Adipose tissue (tissue), 3 donors: ENCODE results near the gene PIGT. TPM values are rescaled to one million over a fixed set of nuclear protein-coding genes. Genes with fewer than 3 reads are reported as not detected.
"Not testable (repeated sequence)": the region's sequence is repeated elsewhere in the genome, so short reads cannot be mapped to it uniquely, and the experiment has no call there.

Experiments used
- H3K27ac ChIP-seq: one replicate; pipeline ENCODE4 v1.5.1; 2013; ENCODE audit warnings: low read depth, low read length
- WGBS, 3 donors: extraction: QIAGEN DNeasy Blood & Tissue Kit; methylation state at CpG; one replicate each; pipeline ENCODE4 v1.1.7; 2013; 5-methylcytosine and 5-hydroxymethylcytosine counted together
- polyA plus RNA-seq, 3 donors: library from polyadenylated mRNA; stranded (reverse); fragments of 200-250 nt; gene quantifications; one replicate each; pipeline ENCODE4 v1.2.3, GENCODE V29; 2013
- donor health status: healthy with polysubstance abuse.
- donor health status: Bipolar disorder and iron deficiency.
- donor health status: healthy.

The PIGT gene
- polyA plus RNA-seq, 3 donors, result 45.9 to 73.5 (median 62.2) TPM

DNA sequence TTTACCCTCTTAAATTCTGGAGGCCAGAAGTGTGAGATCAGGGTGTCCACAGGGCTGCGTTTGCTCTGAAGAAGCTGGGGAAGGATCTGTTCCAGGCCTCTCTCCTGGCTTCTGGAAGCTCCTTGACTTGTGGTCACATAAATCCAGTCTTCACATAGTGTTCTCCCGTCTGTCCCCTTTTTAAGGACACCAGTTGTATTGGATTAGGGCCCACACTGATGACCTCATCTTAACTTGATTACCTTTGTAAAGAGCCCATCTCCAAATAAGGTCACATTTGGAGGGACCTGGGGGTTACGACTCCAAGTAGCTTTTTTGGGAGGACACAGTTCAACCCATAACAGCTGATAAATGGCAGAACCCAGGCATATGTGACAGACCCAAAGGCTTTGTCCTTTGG is 33.6 kb downstream of the PIGT start:
- 68 to 78% (median 70%) methylated on average over 3 of the region's 3 CpGs for WGBS, 3 donors
- no peak overlapping the region for H3K27ac ChIP-seq

DNA sequence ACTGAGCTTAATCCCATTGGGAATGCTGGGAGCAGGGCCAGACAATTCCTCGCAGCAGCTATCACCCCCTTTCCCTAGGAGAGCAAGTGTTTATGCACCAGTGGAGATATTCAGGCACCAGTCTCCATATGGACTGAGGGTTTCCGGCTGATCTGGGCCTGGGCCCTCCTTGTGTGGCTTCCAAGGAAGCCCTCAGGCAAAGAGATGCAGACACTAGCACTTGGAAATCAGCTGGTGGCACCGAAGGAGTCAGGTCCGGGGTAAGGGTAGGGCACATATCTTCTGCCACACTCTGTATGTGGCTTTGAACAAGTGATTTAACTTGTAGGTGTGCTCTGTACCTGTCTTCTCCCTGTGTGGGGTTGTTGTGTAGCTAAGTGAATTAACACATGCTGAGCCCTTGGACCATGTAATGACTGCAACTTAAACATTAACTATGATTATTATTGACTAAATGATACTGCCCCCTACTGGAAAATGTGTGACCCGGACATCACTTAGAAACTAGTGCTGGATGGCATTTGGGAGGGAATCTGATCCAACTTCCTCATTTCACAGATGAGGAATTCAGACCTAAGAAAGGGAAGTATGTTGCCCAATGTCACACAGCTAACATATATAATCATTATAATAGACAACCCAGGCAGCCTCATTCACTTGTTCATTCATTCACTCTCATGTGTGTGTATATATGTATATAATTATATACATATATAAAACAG is 34.3 kb downstream of the PIGT start:
- WGBS, 3 donors, result 63 to 69% (median 66%) methylated on average over 5 of the region's 5 CpGs
- H3K27ac ChIP-seq, result no peak overlapping the region

DNA sequence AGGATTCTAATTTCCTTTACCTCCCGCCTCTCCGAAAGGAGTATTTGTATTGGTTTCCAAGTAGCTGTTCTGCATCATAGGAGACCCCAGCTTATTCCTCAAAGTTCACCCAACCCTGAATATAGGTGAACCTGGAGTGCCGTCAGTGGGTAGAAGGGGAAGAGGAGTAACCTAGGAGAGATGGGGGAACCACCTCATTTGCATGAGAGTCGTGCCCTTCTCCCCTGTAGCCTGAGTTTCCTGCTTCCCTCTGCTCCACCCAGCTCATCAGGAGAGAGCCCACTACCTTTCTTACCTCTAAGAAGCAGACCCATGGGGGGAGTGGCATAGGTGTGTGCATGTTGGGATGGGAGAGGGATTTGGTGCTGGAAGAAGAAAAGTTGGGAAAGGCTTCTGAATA is 36.3 kb downstream of the PIGT start:
- WGBS, 3 donors, result 60 to 75% (median 62%) methylated on average over 4 of the region's 4 CpGs
- no peak overlapping the region for H3K27ac ChIP-seq

DNA sequence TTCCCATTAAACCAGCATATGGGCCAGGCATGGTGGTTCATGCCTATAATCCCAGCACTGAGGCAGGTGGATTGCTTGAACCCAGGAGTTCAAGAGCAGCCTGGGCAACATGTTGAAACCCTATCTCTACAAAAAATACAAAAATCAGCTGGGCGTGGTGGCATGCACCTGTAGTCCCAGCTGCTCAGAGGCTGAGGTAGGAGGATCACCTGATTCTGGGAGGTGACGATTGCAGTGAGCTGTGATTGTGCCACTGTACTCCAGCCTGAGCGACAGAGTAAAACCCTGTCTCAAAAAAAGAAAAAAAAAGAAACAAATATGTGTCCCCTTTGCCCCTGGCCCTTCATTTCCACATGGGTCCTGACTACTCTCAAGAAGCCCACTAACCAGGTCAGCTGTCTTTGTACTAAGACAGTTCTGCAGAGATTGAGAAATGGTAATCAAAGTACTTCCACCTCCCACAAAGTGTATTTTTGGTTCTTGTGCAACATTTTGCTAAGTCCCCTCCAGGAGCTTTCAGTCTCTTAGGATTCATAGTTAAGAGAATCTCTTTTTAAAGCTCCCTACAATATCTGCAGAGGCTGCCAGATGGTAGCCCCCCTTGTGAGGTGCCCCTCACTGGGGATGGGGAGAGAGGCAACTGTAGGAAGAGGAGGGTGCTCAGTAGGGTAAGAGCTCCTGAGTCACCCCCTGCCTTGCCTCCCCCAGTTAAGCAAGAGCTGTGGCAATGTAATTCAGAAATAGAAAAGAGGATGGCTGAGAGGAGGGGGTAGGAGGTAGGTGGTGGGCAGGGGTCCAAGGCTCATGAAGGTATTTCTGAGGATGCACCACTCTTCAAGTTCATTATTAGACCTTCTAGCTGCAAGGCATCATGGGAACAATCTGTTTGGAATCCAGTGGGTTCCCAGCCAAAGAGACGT is 37.1 kb downstream of the PIGT start:
- 66 to 72% (median 70%) methylated on average over 4 of the region's 4 CpGs for WGBS, 3 donors
- no peak overlapping the region for H3K27ac ChIP-seq

DNA sequence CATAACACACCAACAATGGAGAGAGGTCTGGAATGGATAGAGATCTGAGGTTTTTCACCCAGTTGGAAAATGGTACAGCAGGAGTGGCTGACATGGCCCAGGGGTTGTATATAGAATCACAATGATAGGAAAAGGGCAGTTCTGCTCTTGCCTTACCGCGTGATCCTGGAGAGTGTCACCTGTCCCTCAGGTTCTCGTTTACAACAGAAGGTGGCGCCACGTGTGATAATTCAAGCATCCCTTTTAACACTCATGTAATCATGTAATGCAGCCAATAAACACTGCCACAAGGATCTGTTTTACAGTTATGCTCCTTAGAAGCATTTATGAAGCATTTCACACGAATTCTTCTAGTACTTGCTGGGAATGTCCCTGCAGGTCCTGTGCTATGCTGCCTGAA is 40.7 kb downstream of the PIGT start:
- 8 to 28% (median 24%) methylated on average over 6 of the region's 6 CpGs for WGBS, 3 donors
- no peak overlapping the region for H3K27ac ChIP-seq

DNA sequence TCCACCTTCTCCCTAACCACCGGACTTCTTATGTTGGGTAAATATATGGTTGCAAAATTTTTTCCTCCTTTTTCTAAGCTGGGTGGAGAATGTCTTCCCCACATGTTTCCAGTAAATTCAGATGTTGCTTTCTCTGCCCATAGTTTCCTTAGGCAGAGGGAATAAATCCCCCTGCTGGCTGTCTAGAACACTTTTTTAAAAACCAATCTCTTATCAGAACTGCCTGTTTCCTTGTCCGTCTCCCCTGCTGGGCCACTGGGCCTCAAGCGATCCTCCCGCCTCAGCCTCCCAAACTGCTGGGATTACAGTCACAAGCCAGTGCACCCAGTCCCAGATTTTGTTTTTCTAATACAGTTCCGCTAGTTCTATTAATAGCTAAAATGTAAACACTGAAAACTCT is 43.7 kb downstream of the PIGT start:
- no peak overlapping the region for H3K27ac ChIP-seq
- WGBS, 3 donors, result 67 to 71% (median 69%) methylated on average over 5 of the region's 5 CpGs

DNA sequence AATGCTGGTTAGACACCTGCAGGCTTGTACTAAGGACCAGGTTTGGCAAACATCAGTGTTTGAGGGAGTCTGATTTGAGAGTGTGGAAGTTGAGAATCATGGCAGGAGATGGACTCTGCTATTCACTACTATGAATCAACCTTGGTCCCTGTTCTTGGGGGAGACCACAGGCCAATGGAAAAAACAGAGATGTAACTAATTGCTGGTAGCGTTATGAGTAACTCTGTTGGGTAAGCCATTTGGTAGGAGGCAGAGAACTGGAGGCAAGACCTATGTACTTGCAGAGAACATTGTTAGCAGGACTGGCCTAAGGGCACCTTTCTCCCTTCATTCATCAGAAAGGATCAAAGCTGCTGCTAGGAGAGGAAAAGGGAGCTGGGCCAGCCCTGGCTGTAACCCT is 45.3 kb downstream of the PIGT start:
- no peak overlapping the region for H3K27ac ChIP-seq
- 77 to 92% (median 88%) methylated on average over 1 of the region's 1 CpG for WGBS, 3 donors

DNA sequence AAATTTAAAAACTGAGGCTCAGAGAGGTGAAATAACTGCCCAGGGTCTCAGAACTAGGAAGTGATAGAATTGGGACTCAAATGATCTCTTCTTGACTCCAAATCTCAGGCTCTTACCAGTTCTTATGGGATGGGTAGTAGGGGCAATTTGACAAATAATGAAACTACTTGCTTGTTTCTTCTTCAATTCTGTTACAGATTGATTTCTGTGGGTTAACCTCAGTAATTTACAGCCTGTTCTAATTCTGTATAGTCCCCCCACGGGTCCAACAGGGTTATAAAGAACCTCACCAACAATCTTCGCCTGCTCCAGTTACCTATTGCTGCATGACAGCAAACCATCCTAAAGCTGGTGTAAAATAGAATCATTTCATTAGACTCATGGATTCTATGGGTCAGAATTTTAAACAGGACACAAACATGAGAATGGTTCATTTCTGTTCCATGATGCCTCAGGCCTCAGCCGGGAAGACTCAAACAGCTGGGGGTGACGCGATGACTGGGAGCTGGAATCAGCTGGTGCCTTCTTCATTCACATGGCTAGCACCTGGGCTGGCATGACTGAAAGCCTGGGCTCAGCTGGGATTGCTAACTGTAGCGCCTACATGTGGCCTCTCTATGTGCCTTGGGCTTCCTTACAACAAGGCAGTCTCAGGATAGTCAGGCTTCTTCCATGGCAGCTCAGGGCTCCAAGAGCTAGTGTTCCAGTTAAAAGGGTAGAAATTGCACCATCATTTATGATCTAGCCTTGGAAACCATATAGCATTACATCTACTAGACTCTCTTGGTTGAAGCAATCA is 47.0 kb downstream of the PIGT start:
- H3K27ac ChIP-seq, result no peak overlapping the region
- WGBS, 3 donors, result 85 to 89% (median 86%) methylated on average over 6 of the region's 6 CpGs

DNA sequence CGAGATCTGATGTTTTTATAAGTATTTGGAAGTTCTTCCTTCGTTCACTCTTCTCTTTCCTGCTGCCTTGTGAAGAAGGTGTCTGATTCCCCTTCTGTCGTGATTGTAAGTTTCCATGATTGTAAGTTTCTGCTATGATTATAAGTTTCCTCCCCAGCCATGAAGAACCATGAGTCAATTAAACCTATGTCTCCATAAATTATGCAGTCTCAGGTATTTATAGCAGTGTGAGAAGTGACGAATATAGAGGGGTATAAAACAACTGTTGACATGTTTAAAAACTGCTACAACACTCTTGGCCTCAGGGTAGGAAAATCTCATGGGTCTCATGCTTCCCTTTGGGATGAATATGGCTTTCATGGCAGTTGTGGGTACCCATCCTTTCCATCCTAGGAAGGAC is 47.8 kb downstream of the PIGT start:
- 60 to 74% (median 66%) methylated on average over 4 of the region's 4 CpGs for WGBS, 3 donors
- H3K27ac ChIP-seq, result no peak overlapping the region

DNA sequence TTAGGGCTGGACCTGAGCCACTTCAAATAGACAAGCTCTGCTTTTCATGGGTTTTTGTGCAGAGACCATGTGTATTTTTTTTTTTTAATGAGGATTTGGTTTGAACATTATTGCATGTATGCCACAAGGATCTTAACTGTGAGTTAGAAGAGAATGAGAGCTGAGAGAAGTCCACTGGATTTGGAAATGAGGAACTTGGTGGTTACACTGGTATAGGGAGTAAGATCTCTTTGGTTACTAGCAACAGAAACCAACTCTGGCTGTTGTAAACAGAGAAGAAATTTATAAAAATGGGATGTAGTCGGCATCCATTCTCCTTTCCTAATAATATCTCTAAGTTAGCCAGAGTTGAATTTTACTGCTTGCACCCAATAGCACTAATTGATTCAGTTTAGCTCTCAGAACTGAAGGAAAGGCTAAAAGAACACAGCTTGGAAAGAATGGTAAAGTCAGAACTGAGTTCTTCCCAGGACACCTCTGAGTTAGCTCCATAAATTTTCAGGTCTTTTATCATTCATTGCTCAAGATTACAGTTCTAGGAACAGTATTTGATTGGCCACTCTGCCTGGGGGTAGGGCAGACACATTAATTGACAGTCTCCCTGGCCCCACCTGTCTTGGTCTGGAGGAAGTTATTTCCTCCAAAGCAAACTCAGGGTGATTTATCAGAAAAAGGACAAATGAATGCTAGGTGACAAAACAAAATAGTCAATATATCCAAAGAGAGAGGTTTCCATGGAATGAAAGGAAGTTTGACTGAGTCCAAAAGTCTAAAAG is 49.7 kb downstream of the PIGT start:
- H3K27ac ChIP-seq, result no peak overlapping the region
- WGBS, 3 donors, result 27 to 36% (median 32%) methylated on average over 1 of the region's 1 CpG

DNA sequence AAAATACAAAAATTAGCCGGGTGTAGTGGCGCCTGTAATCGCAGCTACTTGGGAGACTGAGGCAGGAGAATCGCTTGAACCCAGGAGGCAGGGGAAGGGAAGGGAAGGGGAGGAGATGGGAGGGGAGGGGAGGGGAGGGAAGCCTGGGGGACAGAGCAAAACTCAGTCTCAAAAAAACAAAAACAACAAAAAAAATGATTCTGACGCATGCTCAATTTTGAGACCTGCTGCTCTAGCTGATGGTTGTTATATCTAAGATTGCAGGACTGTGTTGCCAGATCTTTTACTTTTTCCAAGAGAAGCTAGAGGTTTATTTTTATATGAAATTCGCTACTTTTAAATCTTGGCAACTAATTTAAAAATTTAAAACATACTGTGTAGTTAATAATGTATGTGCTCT is 51.2 kb downstream of the PIGT start:
- WGBS, 3 donors, result 82 to 89% (median 87%) methylated on average over 6 of the region's 6 CpGs
- H3K27ac ChIP-seq, result no peak overlapping the region

DNA sequence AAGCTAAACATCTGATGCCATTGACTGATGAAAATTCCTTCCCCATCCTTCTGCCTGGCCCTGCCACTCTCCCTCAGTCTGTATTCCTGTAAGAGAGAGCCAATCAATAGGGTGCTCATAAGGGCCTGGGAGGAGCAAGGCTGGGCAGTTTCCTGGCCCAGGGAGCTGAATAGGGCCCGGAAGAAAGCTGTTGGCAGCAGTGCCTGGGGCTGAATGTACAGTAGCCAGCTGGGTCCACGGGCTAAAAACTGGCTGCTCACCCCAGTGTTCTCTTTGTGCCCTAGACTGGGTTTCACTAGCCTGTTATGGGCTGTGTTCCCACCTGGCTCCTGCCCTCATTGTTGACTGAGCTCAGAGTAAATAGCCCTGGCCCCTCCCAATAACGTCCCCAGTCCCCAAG is 51.9 kb downstream of the PIGT start:
- no peak overlapping the region for H3K27ac ChIP-seq
- 34 to 62% (median 39%) methylated on average over 3 of the region's 3 CpGs for WGBS, 3 donors

DNA sequence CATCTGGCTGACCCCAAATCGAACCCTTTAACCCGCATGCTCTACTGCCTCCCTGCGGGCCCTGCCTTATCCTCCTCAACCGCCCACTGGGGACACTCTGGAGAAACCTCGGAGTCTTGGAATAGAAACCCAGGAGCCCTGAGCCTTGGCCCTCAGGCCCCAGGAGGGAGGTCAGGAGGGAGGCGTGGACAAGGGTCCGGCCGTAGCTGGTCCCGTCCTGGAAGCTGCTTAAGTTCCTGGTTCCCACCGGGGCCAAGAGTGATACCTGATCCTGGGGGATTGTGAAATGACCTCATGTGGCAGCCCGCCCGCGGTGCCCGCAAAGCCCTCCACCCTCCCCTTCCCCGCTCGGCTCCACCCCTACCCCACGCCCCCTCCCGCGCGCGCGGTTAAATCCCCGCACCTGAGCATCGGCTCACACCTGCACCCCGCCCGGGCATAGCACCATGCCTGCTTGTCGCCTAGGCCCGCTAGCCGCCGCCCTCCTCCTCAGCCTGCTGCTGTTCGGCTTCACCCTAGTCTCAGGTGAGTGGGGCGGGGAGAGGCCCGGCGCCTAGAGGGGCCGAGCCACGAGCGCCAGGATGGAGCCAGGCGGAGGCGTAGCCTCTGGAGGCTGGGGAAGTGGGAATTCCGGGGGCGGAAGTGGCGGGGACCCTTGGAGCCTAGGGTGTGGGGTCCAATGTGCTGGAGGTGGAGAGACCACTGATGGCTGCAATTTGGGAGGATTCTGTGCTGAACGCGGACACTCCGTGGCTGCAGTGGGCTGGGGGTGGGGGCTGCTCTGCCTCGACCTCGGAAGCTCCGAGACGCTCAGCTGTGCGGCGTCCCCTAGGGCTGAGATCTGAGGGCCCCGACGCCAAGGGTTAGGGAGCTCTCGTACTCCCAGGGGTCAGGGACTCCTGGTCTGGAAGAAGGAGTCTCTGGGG is 53.7 kb downstream of the PIGT start, which contains the start of gene WFDC2:
Gene WFDC2, plus strand, starts transcription at position 418 of the 926 bp plus-strand sequence. Its CDS starts 29 bp downstream, at position 447.
- no peak within 1 kb of the TSS for H3K27ac ChIP-seq
- WGBS, 3 donors, result 5 to 12% (median 10%) methylated on average over 54 of the region's 54 CpGs

DNA sequence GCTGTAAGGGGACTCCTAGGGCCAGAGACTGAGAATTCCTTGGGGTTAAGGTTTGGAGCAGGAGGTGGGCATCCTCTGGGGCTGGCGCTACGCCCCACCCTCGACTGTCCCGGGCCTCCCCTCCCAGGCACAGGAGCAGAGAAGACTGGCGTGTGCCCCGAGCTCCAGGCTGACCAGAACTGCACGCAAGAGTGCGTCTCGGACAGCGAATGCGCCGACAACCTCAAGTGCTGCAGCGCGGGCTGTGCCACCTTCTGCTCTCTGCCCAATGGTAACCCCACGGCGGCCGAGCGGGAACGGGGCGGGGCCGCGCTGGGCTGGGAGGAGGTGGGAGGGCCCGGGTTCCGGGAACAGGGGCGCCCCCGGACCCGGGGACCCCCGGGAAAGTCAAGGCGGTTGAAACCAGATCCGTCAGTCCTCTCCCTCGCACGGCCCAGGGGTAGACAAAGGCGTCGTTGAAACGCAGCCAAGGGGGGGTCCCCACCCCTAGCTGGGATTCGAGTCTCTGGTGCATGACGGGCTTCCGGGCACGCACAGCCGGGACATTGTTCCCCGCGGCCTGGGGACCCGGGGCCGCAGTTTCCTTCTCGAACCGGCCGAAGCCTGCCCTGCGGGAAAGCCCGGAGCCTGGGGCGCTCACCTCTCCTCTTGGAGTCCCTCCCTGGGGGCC is 54.5 kb downstream of the PIGT start:
- no peak overlapping the region for H3K27ac ChIP-seq
- whole genome bisulfite sequencing, 3 donors, result 1% methylated on average over 49 to 50 of the region's 50 CpGs

DNA sequence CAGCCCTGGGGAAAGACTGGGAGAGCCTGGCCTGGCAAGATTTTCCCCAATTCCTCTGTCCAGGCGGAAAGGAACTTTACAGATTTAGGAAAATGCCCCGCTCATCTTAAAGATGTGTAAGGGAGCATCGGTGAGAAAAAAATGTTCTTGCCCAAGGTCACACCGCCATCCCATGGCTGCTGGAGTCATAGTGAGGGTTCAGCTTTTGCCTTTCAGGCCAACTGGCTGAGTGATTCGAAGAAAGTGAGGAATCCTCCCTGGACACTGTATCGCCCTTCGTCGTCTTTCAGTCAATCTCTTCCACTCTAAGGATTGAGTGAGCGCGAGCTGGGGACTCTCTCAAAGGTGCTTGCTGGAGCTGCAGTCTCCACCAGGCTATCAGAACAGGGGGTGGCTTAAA is 55.0 kb downstream of the PIGT start:
- WGBS, 3 donors, result 29 to 41% (median 31%) methylated on average over 10 of the region's 10 CpGs
- H3K27ac ChIP-seq, result no peak overlapping the region

DNA sequence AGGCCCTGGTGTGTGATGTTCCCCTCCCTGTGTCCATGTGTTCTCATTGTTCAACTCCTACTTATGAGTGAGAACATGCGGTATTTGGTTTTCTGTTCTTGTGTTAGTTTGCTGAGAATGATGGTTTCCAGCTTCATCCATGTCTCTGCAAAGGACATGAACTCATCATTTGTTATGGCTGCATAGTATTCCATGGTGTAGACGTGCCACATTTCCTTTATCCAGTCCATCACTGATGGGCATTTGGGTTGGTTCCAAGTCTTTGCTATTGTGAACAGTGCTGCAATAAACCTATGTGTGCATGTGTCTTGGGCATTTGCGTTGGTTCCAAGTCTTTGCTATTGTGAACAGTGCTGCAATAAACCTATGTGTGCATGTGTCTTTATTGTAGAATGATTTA is 56.3 kb downstream of the PIGT start:
- WGBS, 3 donors, result 63 to 87% (median 66%) methylated on average over 3 of the region's 3 CpGs
- not testable (repeated sequence) for H3K27ac ChIP-seq
